Measurements from ENCODE around the gene PIGU. TPM values are rescaled to one million over a fixed set of nuclear protein-coding genes. Genes with fewer than 3 reads are reported as not detected.

The PIGU gene
- total RNA-seq, 1 donor from 2014 or later: 12.3 TPM

DNA sequence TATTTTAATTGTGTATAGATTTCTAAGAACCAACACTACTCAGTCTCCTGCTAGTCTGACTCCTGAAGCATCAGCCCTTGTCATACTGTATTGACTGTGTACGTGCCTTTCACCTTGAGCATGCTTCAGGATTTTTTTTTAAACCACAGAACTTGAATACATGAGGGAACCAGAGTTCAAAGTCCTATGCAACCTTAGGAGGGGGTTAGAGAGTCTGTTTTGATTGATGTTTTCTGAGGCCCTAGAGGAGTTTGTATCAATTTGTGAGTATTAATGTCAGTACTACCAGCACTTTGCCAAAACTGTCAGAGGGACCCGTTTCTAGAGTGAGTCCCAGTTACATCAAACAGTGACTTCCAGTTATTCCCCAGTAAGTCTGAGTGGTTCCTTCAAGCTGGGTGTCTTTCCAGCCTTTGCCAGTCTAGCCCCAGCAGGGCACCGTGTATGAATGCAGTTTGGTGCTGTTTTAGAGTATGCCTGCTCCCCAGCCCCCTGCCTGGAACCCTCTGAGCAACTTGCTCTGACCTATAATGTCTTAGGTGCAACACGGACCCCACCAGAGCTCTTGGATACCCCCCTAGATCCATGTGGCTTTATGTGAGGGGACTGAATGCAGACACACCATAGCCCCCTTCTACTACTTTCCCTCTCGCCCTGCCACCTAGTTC is 35.8 kb upstream of the PIGU start:
- TF ChIP-seq CTCF (IDR thresholded peaks at IDR 0.05): no peak
- no peak for TF ChIP-seq POLR2AphosphoS5 (IDR thresholded peaks at IDR 0.05; ENCODE audit: insufficient read depth in 1 of 2, low read depth in 1 of 2)
- TF ChIP-seq POLR2A (IDR thresholded peaks at IDR 0.05): no peak
- Histone ChIP-seq H3K4me1 (peaks cover 9% of the 10 kb centered on the region), H3K36me3 (peaks cover 4 to 20% of the 10 kb centered on the region in 2 donors), H3K4me3 (no peak overlapping the region), H3K27me3 (no peaks in the 10 kb centered on the region), H3K27ac (no peak overlapping the region), H3K9me3 (no peaks in the 10 kb centered on the region)
- DNase-seq (ENCODE audit: extremely low spot score in 2 of 2): no peak
- intact Hi-C loops (cut with DNase I): no loop called here

DNA sequence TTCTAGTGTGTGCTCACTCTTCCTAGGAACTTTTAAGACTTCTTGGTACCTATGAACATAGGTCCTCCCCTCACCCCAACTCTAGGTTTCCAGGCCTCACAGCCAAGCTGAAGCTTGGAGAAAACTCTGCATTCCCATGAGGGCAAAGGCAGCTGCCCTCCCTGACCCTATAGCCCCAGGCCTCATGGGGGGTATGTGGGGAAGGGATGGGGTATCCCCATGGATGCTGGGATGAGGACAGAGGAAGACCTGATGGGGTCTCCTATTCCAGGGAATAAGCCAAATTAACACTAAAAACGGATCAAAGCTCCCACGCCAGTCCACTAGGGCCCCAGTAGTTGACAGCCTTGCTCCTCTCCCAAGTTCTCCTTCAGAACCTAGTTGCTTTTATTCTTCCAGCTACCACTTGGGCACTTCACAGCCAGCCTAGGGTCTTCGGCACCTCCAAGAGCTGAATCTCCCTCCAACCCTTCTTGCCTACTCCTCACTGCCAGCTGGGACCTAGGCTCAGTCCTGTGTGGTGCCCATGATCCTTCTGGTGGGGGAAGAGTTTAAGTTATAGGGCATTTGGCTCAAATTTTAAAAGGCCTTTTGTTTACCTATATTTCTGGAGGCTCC is 35.0 kb upstream of the PIGU start:
- TF ChIP-seq POLR2A (IDR thresholded peaks at IDR 0.05) (no peak), POLR2AphosphoS5 (IDR thresholded peaks at IDR 0.05; ENCODE audit: insufficient read depth in 1 of 2, low read depth in 1 of 2) (no peak), CTCF (IDR thresholded peaks at IDR 0.05) (no peak)
- Histone ChIP-seq H3K9me3 (no peaks in the 10 kb centered on the region), H3K4me1 (peaks cover 9% of the 10 kb centered on the region), H3K27me3 (no peaks in the 10 kb centered on the region), H3K36me3 (peaks cover 4 to 20% of the 10 kb centered on the region in 2 donors), H3K27ac (no peak overlapping the region), H3K4me3 (no peak overlapping the region)
- DNase-seq (ENCODE audit: extremely low spot score in 2 of 2): no peak
- intact Hi-C loops (cut with DNase I): no loop called here

GRCh38 chr20:34710861-34711574 is 34.1 kb upstream of the PIGU start:
- no peak for DNase-seq (ENCODE audit: extremely low spot score in 2 of 2)
- H3K27ac ChIP-seq: peak overlapping the region; percentile 89
- H3K4me1 ChIP-seq: peaks cover 10% of the 10 kb centered on the region
- no peaks in the 10 kb centered on the region for H3K9me3 ChIP-seq
- intact Hi-C loops (cut with DNase I): no loop called here
- H3K36me3 ChIP-seq: peaks cover 4 to 17% of the 10 kb centered on the region in 2 donors
- TF ChIP-seq POLR2A (IDR thresholded peaks at IDR 0.05) (no peak), CTCF (IDR thresholded peaks at IDR 0.05) (no peak), POLR2AphosphoS5 (IDR thresholded peaks at IDR 0.05; ENCODE audit: insufficient read depth in 1 of 2, low read depth in 1 of 2) (no peak)
- no peaks in the 10 kb centered on the region for H3K27me3 ChIP-seq
- H3K4me3 ChIP-seq: no peak overlapping the region

DNA sequence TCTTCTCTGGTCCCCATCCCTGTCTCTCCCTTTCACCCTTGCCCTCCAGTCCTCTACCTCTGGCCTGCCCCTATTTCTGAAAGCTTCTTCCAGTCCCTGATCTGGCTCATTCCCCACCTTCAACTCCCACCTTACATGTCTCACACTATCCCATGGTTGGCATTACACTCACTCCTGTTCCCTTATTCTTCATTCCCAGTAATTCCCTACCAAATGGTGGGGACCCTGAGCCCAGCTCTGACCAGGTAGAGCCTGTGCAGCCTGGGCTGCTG is 33.6 kb upstream of the PIGU start:
- intact Hi-C loops (cut with DNase I): no loop called here
- Histone ChIP-seq H3K4me1 (peaks cover 15% of the 10 kb centered on the region), H3K4me3 (peak overlapping the region; percentile 63 to 73), H3K9me3 (no peaks in the 10 kb centered on the region), H3K27me3 (no peaks in the 10 kb centered on the region), H3K27ac (peak overlapping the region; percentile 89), H3K36me3 (peaks cover 4 to 12% of the 10 kb centered on the region in 2 donors)
- TF ChIP-seq POLR2AphosphoS5 (IDR thresholded peaks at IDR 0.05; ENCODE audit: insufficient read depth in 1 of 2, low read depth in 1 of 2): no peak
- TF ChIP-seq POLR2A (IDR thresholded peaks at IDR 0.05): no peak
- TF ChIP-seq CTCF (IDR thresholded peaks at IDR 0.05): no peak
- no peak for DNase-seq (ENCODE audit: extremely low spot score in 2 of 2)
